GM21360 (cell line): ENCODE data around the gene NFIX.
"Not testable (repeated sequence)": the region's sequence is repeated elsewhere in the genome, so short reads cannot be mapped to it uniquely, and the experiment has no call there.

Experiments used
- ATAC-seq: cut with Tn5 transposase; IDR thresholded peaks from one replicate; pipeline ENCODE4 v1.9.1; 2021; ENCODE audit warnings: mild to moderate bottlenecking, moderate library complexity; ENCODE audit not compliant: unreplicated experiment

NFIX gene

DNA sequence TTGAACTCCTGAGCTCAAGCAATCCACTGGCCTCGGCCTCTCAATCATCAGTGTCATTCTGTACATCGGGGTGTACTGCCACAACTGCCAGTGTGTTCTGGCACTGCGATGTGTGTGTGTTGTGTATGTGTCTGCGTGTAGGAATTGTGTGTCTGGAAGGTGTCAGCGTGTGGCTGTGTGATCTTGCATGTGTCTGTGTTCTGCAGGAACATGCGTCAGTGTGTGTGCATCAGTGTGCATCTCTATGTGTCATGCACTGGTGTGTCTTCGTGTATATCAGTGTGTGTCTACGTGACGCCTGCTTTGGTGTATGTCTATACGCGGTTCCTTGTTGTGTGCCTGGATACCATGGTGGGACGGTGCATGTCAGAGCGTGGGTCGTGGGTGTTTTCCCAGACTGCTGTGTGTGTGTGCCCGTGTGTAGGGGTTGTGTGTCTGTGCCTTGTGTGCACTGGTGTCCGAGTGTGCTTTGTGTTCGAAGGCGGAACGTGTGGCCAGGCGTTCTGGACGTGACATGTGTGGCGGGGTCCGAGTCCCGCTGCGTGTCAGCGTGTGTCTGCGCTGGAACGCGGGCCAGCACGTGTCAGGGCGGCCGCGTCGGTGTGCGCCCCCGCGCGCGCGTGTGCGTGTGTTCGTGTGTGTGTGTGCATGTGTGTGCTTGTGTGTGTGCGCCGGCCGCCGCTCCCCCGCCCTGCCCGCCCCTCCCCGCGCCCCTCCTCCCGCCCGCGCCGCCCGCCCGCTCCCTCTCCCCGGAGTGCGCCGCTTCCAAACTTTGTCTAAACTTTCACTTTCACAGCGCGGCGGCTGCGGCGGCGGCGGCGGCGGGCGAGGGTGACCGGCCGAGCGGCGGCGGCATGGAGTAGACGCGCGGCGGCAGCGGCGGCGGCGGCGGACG, at the start of gene NFIX:
Gene NFIX (plus strand): TSS at position 775 of the 895 bp plus-strand sequence. CDS start 363 bp downstream, outside the sequence.
- no peak for ATAC-seq

DNA sequence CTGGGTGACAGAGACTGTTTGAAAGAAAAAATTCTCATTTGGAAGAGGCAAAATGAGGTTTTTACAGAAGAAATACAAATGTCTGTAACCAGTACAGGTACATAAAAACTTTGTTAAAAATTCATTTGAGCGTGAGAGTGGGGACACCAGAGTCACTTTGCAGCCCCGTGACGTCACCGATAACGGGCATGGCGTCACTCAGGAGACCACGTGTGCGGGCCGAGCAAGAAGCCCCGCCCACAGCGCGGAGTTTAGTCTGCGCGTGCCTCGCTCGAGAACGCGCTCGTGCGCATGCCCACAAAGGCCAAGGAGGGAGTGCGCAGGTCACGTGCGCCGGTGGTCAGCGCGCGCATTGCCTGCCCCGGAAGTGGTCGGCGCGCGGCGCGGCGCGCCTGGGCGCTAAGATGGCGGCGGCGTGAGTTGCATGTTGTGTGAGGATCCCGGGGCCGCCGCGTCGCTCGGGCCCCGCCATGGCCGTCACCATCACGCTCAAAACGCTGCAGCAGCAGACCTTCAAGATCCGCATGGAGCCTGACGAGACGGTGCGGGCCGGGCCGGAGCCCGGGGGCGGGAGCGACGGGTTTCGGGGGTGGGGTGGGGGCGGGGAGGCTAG, 49.7 kb upstream of the NFIX start, which contains the start of gene RAD23A:
Gene RAD23A (plus strand): TSS at position 384 of the 613 bp plus-strand sequence. CDS start 87 bp downstream, at position 471.
- ATAC-seq = peak; percentile 58

DNA sequence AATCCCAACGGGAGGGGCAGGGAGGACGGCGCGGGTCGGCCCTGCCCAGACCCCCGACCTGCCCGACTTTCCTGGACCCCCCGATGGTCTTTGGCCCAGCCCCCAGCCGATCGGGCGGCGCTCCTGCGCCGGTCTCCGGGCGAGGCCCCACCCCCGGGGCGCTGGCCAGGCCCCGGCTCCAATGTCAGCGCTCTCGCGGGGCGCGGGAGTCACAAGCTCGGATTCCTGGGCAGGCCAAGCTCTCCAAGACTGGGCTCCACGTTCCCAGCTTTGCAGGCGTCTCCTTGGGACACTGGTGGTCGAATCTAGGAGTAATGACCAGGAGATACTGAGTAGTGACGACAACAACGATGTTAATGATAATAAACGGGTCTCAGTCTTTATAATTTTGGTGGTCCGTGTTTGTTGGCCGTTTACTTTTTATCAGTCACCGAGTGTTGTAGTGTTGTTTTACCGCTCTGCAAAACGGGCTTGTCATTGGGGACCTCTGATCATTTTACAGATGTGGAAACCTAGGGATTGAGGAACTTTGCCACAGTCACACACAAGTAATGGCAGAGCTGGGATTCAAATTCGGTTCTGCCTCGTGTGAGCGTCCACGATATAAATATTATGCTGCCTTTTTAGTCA, 49.1 kb upstream of the NFIX start:
- ATAC-seq = peak; percentile 36

DNA sequence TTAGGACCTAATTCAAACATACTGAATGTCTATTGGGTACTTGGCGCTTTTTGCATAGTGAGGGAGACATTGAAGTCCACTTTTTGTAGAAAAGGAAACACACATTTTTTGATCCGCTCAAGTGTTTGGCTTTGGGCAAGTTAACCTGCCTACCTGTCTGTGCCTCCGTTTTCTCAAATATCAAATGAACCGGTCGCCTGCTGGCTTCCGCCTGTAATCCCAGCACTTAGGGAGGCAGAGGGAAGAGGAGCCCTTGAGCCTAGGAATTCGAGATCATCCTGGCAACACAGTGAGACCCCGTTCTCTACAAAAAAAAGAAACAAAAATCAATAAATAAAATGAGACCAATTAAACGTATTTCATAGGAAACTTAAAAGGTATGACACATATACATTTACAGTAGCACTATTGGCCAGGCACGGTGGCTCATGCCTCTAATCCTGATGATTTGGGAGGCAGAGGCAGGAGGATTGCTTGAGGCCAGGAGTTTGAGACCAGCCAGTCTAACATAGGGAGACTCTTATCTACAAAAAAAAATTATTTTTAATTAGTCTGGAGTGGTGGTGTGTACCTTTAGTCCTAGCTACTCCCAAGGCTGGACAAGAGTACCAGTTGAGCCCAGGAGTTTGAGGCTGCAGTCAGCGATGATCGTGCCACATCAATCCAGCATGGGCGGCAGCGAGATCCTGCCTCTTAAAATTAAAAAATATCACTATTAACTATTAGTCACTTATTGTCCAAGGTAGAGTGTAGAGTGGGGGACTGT, 48.4 kb upstream of the NFIX start:
- ATAC-seq = no peak

DNA sequence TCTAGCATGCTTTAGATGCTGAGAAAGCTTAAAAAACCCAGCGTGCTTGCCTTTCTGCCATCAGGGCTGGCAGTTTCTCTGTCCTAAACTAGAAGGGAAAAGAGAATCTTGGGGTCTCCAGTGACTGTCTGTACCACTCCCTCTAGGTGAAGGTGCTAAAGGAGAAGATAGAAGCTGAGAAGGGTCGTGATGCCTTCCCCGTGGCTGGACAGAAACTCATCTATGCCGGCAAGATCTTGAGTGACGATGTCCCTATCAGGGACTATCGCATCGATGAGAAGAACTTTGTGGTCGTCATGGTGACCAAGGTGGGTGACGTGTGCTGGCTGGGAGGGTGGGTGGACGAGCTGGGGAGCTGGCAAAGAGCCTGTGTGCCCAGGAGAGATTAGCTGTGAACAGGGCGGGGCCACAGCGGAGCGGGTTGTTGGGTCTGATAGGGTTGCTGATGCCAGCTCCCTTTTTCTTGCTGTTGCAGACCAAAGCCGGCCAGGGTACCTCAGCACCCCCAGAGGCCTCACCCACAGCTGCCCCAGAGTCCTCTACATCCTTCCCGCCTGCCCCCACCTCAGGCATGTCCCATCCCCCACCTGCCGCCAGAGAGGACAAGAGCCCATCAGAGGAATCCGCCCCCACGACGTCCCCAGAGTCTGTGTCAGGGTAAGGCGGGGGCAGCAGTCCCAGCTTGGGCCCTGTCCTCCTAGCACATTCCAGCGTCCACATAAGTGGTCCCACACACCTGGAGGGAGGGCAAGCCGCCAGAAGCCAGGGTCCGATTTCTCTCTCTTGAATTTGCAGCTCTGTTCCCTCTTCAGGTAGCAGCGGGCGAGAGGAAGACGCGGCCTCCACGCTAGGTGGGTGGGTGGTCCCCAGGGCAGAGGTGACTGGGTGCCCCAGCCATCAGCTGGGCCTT, 47.3 kb upstream of the NFIX start:
- ATAC-seq = no peak

DNA sequence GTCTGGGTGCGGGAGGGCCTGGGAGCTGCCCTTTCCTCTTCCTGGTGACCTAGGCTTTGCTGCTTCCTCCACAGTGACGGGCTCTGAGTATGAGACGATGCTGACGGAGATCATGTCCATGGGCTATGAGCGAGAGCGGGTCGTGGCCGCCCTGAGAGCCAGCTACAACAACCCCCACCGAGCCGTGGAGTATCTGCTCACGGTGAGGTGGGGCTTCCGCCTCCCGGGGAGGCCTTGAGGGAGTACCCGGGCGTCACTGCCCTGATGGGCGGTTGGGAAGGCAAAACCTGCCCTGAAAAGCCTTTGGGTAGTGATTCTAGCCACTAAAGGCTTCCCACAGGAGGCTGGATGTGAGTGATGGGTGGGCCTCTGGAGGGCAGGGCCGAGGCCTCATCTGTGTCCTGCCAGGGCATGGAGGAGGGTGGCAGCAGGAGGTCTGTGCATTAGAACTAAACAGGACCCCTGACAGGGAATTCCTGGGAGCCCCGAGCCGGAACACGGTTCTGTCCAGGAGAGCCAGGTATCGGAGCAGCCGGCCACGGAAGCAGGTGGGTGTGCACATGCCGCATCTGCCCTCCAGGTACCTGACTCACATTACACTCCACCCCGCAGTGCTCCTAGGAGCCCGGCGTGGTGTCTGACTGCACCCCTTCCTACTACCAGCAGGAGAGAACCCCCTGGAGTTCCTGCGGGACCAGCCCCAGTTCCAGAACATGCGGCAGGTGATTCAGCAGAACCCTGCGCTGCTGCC, 46.5 kb upstream of the NFIX start:
- ATAC-seq = no peak

DNA sequence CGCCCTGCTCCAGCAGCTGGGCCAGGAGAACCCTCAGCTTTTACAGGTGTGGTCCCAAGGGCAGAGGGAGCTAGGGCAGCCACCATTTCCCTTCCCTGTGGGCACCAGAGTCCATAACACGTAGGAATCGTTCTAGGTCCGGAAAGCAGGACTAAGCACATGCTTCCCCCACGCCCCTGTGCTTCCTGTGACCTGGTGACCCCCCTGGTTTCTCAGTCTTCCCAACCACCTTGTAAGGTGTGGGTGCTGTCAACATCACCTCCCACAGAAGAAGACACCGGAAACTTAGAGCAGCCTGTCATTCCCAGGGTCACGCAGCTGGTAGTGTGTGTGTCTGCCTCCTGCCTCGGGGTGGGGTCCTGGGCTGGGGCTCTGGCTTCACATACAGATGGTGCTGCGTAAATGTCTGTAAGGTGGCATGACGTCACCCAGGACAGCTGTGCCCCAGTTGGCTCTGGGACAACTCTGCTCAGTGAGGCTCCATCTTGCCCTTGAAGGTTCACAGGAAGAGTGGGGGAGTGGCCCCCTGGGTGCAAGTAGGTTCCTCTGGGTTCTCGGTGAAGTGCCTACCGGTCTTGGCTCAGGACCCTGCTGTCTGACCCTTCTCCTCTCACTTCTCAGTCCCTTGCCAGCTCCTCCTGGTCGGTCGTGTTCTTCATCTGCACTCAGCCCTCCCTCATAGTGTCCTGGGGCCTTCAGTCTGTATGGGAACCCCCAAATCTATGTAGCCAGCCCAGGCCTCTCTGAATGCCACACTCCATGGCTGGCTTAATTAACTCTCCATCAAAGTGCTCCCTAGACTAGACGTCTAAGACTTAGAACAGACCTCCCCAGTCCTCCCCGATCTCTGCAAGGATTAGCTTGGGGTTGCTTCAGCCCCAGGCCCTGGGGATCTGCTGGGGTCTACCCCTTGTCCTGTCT, 45.7 kb upstream of the NFIX start:
- no peak for ATAC-seq

DNA sequence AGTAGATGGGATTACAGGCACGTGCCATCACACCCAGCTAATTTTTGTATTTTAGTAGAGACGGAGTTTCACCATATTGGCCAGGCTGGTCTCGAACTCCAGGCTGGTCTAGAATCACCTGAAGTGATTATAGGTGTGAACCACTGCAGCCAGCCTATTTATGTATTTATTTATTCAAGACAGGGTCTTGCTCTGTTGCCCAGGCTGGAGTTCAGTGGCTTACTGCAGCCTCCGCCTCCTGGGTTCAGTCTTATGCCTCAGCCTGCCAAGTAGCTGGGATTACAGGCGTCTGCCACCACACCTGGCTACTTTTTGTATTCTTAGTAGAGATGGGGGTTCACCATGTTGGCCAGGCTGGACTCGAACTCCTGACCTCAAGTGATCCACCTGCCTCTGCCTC, 43.2 kb upstream of the NFIX start:
- ATAC-seq = not testable (repeated sequence)

DNA sequence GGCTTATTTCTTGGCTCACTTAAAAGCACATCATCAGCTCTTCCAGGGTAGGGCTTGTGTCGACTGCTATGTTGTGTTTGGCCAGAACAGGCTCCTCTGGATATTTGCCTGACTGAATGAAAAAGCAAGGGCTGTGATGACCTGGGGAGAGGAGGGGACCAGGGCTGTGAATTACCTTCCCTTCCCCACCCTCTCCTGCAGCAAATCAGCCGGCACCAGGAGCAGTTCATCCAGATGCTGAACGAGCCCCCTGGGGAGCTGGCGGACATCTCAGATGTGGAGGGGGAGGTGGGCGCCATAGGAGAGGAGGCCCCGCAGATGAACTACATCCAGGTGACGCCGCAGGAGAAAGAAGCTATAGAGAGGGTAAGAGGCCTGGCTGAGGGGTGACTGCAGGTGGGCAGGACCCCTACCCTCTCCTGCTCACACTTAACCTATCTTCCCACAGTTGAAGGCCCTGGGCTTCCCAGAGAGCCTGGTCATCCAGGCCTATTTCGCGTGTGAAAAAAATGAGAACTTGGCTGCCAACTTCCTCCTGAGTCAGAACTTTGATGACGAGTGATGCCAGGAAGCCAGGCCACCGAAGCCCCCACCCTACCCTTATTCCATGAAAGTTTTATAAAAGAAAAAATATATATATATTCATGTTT, 42.7 kb upstream of the NFIX start:
- ATAC-seq = no peak

DNA sequence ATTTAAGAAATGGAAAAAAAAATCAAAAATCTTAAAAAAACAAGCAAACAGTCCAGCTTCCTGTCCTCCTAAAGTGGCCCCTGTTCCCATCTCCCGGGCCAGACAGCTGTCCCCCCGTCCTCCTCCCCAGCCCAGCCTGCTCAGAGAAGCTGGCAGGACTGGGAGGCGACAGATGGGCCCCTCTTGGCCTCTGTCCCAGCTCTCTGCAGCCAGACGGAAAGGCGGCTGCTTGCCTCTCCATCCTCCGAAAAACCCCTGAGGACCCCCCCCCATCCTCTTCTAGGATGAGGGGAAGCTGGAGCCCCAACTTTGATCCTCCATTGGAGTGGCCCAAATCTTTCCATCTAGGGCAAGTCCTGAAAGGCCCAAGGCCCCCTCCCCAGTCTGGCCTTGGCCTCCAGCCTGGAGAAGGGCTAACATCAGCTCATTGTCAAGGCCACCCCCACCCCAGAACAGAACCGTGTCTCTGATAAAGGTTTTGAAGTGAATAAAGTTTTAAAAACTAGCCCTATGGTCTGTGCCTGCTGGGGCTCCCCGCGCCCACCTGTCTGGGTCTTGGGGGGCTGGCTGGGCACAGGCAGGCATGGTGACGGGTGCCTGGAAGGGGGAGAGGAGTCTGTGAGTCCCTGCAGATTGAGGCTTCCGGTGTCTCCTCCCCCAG, 42.0 kb upstream of the NFIX start:
- ATAC-seq = no peak

DNA sequence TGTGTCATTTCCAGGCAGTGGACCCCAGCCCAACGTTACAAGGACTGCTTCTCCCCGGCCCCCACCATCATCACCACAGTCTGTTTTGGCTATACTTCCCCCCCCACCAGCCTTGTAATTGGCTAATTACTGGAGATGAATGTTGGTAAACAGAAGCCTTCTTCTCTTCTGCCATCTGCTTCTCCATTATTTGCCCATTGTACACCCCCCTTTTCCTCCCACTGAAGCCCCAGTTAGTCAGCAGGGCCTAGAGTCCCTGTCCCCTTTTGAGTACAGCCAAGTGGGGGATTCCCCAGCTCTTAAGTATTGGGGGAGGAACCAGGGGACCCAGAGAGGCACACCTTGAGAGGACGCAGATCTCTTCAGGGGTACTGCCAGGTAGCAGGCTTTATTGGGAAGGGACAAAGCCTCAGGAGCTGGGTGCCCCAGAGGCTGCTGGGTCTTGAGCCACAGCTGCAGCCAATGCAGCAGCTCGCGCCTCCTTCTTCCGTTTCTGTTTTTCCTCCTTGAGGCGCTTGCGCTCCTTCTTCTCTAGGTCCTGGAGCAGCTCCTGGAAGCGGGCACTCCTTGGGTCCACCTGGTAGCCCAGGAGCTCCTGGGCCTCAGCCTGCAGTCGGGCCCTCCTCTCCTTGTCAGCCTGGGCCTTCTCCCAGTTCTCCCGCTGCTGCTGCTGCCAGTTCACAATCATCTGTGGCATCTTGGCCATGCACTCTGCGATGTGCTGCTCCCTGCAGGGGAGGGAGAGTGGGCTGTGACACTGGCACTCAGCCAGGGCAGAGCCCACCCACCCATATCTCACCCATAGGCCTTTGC, 41.3 kb upstream of the NFIX start:
- ATAC-seq = no peak

DNA sequence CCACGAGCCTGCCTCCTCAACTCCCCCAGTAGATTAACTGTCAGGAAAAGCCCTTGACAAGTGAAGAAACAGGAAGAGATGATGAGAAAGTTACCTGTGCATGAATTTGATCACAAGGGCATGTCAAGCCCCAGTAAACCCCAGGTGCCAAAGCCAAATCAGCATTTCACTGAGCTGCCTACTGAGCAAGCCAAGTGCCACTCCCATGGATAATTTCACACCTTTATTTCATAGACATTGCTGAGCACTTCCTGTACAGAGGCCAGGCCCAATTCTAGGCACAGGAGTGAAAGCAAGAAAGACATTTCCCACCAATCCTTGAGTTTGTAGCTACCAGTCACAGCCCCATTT, 40.7 kb upstream of the NFIX start:
- ATAC-seq = no peak

DNA sequence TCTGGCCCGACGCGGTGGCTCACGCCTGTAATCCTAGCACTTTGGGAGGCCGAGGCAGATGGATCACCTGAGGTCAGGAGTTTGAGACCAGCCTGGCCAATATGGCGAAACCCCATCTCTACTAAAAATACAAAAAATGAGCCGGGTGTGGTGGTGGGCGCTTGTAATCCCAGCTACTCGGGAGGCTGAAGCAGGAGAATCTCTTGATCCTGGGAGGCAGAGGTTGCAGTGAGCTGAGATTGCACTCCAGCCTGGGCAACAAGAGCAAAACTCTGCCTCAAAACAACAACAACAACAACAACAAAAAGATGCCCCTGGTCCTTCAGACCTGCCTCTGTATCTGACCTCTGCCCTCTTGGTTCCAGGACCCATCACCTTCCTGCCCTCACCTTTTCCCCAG, 39.7 kb upstream of the NFIX start:
- ATAC-seq = not testable (repeated sequence)

DNA sequence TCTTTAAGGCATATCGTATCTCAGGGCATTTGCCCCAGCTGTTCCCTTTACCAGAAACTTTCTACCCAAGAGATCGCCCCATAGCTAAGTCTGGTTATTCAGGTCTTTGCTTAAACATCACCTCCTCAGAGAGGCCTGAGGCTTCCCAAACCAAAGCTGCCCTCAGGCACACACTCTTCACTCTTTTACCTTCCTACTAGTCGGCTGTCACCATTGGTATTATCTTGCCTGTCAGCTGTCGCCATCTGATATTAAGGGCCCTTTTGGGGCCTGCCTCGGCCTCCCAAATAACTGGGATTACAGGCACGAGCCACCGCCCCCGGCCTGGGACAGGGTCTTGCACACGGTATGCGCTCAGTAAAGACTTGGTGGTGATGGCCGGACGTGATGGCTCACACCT, 39.3 kb upstream of the NFIX start:
- ATAC-seq = no peak

DNA sequence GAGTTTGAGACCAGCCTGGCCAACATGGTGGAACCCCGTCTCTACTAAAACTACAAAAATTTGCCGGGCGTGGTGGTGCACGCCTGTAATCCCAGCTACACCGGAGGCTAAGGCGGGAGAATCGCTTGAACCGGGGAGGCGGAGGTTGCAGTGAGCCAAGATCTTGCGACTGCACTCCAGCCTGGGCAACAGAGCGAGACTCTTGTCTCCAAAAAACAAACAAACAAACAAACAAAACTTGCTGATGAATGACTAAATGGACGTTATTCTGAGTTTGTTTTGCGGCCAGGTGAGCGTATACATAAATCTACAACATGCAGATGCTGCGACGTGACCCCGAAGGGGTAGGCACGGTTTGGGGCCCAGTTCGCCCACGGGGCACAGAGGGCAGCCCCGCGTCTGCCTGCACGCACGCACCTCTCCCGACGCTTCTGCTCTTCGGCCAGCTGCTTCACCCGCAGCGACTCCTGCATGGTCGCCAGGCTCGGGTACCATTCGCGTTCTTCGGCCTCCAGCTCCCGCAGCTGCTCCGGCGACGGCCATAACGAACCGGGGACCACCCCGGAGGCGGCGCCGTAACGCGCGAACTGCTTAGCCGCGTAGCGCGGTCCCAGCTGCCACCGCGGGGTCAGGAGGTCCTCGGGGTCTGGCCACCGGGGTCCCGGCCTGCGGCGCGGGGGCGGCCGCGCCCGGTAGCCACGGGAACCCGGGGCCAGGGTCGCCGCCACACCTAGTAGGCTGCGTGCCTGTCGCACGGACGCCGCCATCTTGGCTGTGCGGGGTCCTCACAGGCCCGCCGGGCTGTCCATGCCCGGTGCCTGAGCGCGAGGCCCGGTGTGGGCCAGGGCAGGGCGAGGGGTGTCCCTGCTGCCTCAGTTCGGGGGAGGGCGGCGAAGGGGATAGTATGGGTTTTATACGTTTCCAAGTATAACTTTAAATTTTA, 38.6 kb upstream of the NFIX start, which contains the start of gene GADD45GIP1:
Gene GADD45GIP1 (minus strand): TSS at position 778 of the 943 bp plus-strand sequence. CDS start 11 bp downstream, at position 767.
- ATAC-seq = peak; percentile 50
